HEK293T (cell line): ENCODE measurements around the gene SLC22A13.

Source experiments
- SP1 ChIP-seq: fragments of 450-650 bp; IDR thresholded peaks from 2 replicates; pipeline ENCODE4 v1.6.1; 2017
- TARDBP ChIP-seq: fragments of 450-650 bp; IDR thresholded peaks from 2 replicates; pipeline ENCODE4 v1.6.1; 2016

- TF ChIP-seq SP1 = no peak
- no peak for TF ChIP-seq TARDBP
Observed at GRCh38 chr3:38276917-38277630, 11.5 kb downstream of the SLC22A13 start.
